Mesenchymal stem cell (in vitro differentiated cells and primary cell): Measurements from ENCODE around the gene UNC5C.

Source experiments
- DNase-seq: peaks from one replicate; pipeline ENCODE4 v3.0.0-alpha.2; 2013
- H2AFZ ChIP-seq: one replicate; pipeline ENCODE4 v1.6.1; 2013; ENCODE audit warnings: low read depth, mild to moderate bottlenecking, control low read depth, inconsistent platforms, low read length, moderate library complexity
- H2AK5ac ChIP-seq: 2 replicates; pipeline ENCODE4 v1.6.1; 2013; ENCODE audit warnings: low read length, moderate library complexity, mild to moderate bottlenecking, inconsistent platforms; ENCODE audit not compliant: severe bottlenecking
- H2BK120ac ChIP-seq: one replicate; pipeline ENCODE4 v1.6.1; 2013; ENCODE audit warnings: low read depth, mild to moderate bottlenecking, inconsistent platforms, low read length, moderate library complexity
- H2BK12ac ChIP-seq, 2 experiments: one replicate each; pipeline ENCODE4 v1.6.1; 2013; ENCODE audit warnings: inconsistent platforms in 2 of 2, low read length in 2 of 2, mild to moderate bottlenecking in 2 of 2, moderate library complexity in 2 of 2, control low read depth in 1 of 2
- H2BK15ac ChIP-seq: one replicate; pipeline ENCODE4 v1.6.1; 2013; ENCODE audit warnings: mild to moderate bottlenecking, low read depth, inconsistent platforms; ENCODE audit not compliant: poor library complexity, severe bottlenecking
- H2BK5ac ChIP-seq: 2 replicates; pipeline ENCODE4 v1.6.1; 2013; ENCODE audit warnings: low read depth, mild to moderate bottlenecking, low read length, control low read depth, inconsistent platforms; ENCODE audit not compliant: poor library complexity, severe bottlenecking
- H3K14ac ChIP-seq, 2 experiments: one replicate each; pipeline ENCODE4 v1.6.1; 2013; ENCODE audit warnings: inconsistent platforms in 2 of 2, low read length in 2 of 2, control low read depth in 1 of 2, mild to moderate bottlenecking in 1 of 2, moderate library complexity in 1 of 2
- H3K18ac ChIP-seq, 2 experiments: one replicate each; pipeline ENCODE4 v1.6.1; 2013; ENCODE audit warnings: inconsistent platforms in 2 of 2, low read length in 2 of 2, control low read depth in 1 of 2, low read depth in 1 of 2, mild to moderate bottlenecking in 1 of 2
- H3K23ac ChIP-seq, 2 experiments: one replicate each; pipeline ENCODE4 v1.6.1; 2013; ENCODE audit warnings: inconsistent platforms in 2 of 2, low read length in 2 of 2, mild to moderate bottlenecking in 2 of 2, moderate library complexity in 2 of 2, control low read depth in 1 of 2
- H3K27ac ChIP-seq: 2 replicates; pipeline ENCODE4 v1.5.1; 2013; ENCODE audit warnings: mild to moderate bottlenecking, moderate library complexity, low read length, control low read depth, inconsistent platforms; ENCODE audit not compliant: poor library complexity, severe bottlenecking
- H3K27me3 ChIP-seq, 2 experiments: 2 replicates each; pipeline versions ENCODE4 v1.6.1 to v1.7.0; 2013; ENCODE audit warnings: low read length in 2 of 2, mild to moderate bottlenecking in 2 of 2, moderate library complexity in 2 of 2, control low read depth in 1 of 2, inconsistent platforms in 1 of 2; ENCODE audit not compliant: control insufficient read depth in 1 of 2, insufficient read depth in 1 of 2
- H3K36me3 ChIP-seq, 2 experiments: 2 replicates each; pipeline versions ENCODE4 v1.6.1 to v1.7.0; 2013; ENCODE audit warnings: low read length in 2 of 2, control low read depth in 1 of 2, inconsistent platforms in 1 of 2, low read depth in 1 of 2, mild to moderate bottlenecking in 1 of 2; ENCODE audit not compliant: insufficient read depth in 2 of 2, control insufficient read depth in 1 of 2
- H3K4ac ChIP-seq, 2 experiments: one replicate each; pipeline ENCODE4 v1.6.1; 2013; ENCODE audit warnings: inconsistent platforms in 2 of 2, low read length in 2 of 2, mild to moderate bottlenecking in 2 of 2, moderate library complexity in 2 of 2, control low read depth in 1 of 2, low read depth in 1 of 2
- H3K4me1 ChIP-seq: 2 replicates; pipeline ENCODE4 v1.6.1; 2013; ENCODE audit warnings: low read depth, low read length, control low read depth; ENCODE audit not compliant: control insufficient read depth, insufficient read depth
- H3K4me2 ChIP-seq: 2 replicates; pipeline ENCODE4 v1.6.1; 2013; ENCODE audit warnings: low read length, mild to moderate bottlenecking, inconsistent platforms; ENCODE audit not compliant: poor library complexity, severe bottlenecking
- H3K4me3 ChIP-seq, 2 experiments: 2 replicates each; pipeline versions ENCODE4 v1.5.1 to v1.7.0; 2013; ENCODE audit warnings: low read length in 2 of 2, mild to moderate bottlenecking in 2 of 2, control low read depth in 1 of 2, low read depth in 1 of 2; ENCODE audit not compliant: insufficient read depth in 1 of 2
- H3K79me1 ChIP-seq: replicated peaks from 2 replicates; pipeline ENCODE4 v1.6.1; 2013; ENCODE audit warnings: mild to moderate bottlenecking, control low read depth, low read length, inconsistent platforms; ENCODE audit not compliant: poor library complexity, severe bottlenecking
- H3K9ac ChIP-seq: 2 replicates; pipeline ENCODE4 v1.7.0; 2013; ENCODE audit warnings: mild to moderate bottlenecking, low read length, moderate library complexity
- H3K9me3 ChIP-seq: 2 replicates; pipeline ENCODE4 v1.7.0; 2013; ENCODE audit warnings: mild to moderate bottlenecking, low read length; ENCODE audit not compliant: control insufficient read depth
- H4K8ac ChIP-seq: one replicate; pipeline ENCODE4 v1.6.1; 2013; ENCODE audit warnings: inconsistent platforms, mild to moderate bottlenecking, low read length, moderate library complexity
- H4K91ac ChIP-seq: one replicate; pipeline ENCODE4 v1.6.1; 2013; ENCODE audit warnings: mild to moderate bottlenecking, low read length, inconsistent platforms
- WGBS: methylation state at CpG from one replicate; pipeline ENCODE4 v1.1.7; 2013; ENCODE audit warnings: mixed read lengths; 5-methylcytosine and 5-hydroxymethylcytosine counted together

The UNC5C gene

GRCh38 chr4:95522682-95523530 lies 25.9 kb downstream of the UNC5C start:
- H2BK12ac ChIP-seq, result peak overlapping the region; percentile 11 to 15
- no peaks in the 10 kb centered on the region for H3K4me1 ChIP-seq
- peak overlapping the region in 1 of 2 experiments; percentile 87 for H3K23ac ChIP-seq
- H3K27ac ChIP-seq, result no peak overlapping the region
- H2BK120ac ChIP-seq, result no peak overlapping the region
- no peak overlapping the region for H3K9ac ChIP-seq
- H2BK5ac ChIP-seq, result no peak overlapping the region
- no peaks in the 10 kb centered on the region for H3K36me3 ChIP-seq
- no peaks in the 10 kb centered on the region for H3K9me3 ChIP-seq
- 92% methylated on average over 6 of the region's 6 CpGs for WGBS
- H4K91ac ChIP-seq, result no peak overlapping the region
- H2AK5ac ChIP-seq, result no peak overlapping the region
- no peak overlapping the region for H3K4me3 ChIP-seq
- H2AFZ ChIP-seq, result no peak overlapping the region
- H3K4ac ChIP-seq, result no peak overlapping the region
- DNase-seq, result no peak
- H3K27me3 ChIP-seq, result no peaks in the 10 kb centered on the region
- peak overlapping the region; percentile 37 for H4K8ac ChIP-seq
- no peak overlapping the region for H3K4me2 ChIP-seq
- no peak overlapping the region for H3K18ac ChIP-seq
- H3K79me1 ChIP-seq, result no peaks in the 10 kb centered on the region
- H2BK15ac ChIP-seq, result no peak overlapping the region
- H3K14ac ChIP-seq, result peak overlapping the region in 1 of 2 experiments; percentile 55

GRCh38 chr4:95517576-95518345 lies 31.0 kb downstream of the UNC5C start:
- WGBS, result 64% methylated on average over 2 of the region's 7 CpGs
- Histone ChIP-seq H2BK120ac (no peak overlapping the region), H2BK12ac (no peak overlapping the region), H3K23ac (no peak overlapping the region), H3K14ac (no peak overlapping the region), H3K9me3 (no peaks in the 10 kb centered on the region), H3K9ac (no peak overlapping the region), H3K4ac (no peak overlapping the region), H3K27ac (no peak overlapping the region), H3K27me3 (no peaks in the 10 kb centered on the region), H3K4me3 (no peak overlapping the region), H2BK5ac (no peak overlapping the region), H3K4me2 (no peak overlapping the region), H2AFZ (no peak overlapping the region), H4K91ac (no peak overlapping the region), H3K79me1 (no peaks in the 10 kb centered on the region), H3K4me1 (no peaks in the 10 kb centered on the region), H2BK15ac (no peak overlapping the region), H3K36me3 (no peaks in the 10 kb centered on the region), H3K18ac (no peak overlapping the region), H4K8ac (no peak overlapping the region), H2AK5ac (no peak overlapping the region)
- DNase-seq, result no peak

- H4K8ac ChIP-seq, result peak overlapping the region; percentile 36
- H2BK12ac ChIP-seq, result peak overlapping the region in 1 of 2 experiments; percentile 18
- H3K4ac ChIP-seq, result no peak overlapping the region
- H3K18ac ChIP-seq, result peak overlapping the region in 1 of 2 experiments; percentile 66
- no peak overlapping the region for H3K27ac ChIP-seq
- no peak overlapping the region for H4K91ac ChIP-seq
- no peak overlapping the region for H2AFZ ChIP-seq
- 35% methylated on average over 10 of the region's 10 CpGs for WGBS
- no peaks in the 10 kb centered on the region for H3K4me1 ChIP-seq
- H2BK5ac ChIP-seq, result no peak overlapping the region
- no peaks in the 10 kb centered on the region for H3K36me3 ChIP-seq
- H2BK120ac ChIP-seq, result no peak overlapping the region
- H2AK5ac ChIP-seq, result no peak overlapping the region
- H3K14ac ChIP-seq, result no peak overlapping the region
- no peak overlapping the region for H3K23ac ChIP-seq
- H3K9ac ChIP-seq, result no peak overlapping the region
- H2BK15ac ChIP-seq, result no peak overlapping the region
- no peaks in the 10 kb centered on the region for H3K27me3 ChIP-seq
- H3K79me1 ChIP-seq, result no peaks in the 10 kb centered on the region
- H3K9me3 ChIP-seq, result no peaks in the 10 kb centered on the region
- DNase-seq, result peak; percentile 86
- no peak overlapping the region for H3K4me3 ChIP-seq
- no peak overlapping the region for H3K4me2 ChIP-seq
Measured at GRCh38 chr4:95516528-95517017, 32.2 kb downstream of the UNC5C start.

GRCh38 chr4:95515589-95515988 lies 33.2 kb downstream of the UNC5C start:
- H3K4ac ChIP-seq, result no peak overlapping the region
- H2AFZ ChIP-seq, result no peak overlapping the region
- no peaks in the 10 kb centered on the region for H3K9me3 ChIP-seq
- H3K14ac ChIP-seq, result no peak overlapping the region
- no peak overlapping the region for H2AK5ac ChIP-seq
- H3K23ac ChIP-seq, result no peak overlapping the region
- no peaks in the 10 kb centered on the region for H3K36me3 ChIP-seq
- no CpG with 5 or more reads among the region's 1 CpG for WGBS
- H2BK15ac ChIP-seq, result no peak overlapping the region
- no peak overlapping the region for H2BK5ac ChIP-seq
- H3K27ac ChIP-seq, result no peak overlapping the region
- no peak overlapping the region for H4K8ac ChIP-seq
- H3K9ac ChIP-seq, result no peak overlapping the region
- no peaks in the 10 kb centered on the region for H3K27me3 ChIP-seq
- no peak overlapping the region for H3K4me2 ChIP-seq
- no peak overlapping the region for H2BK12ac ChIP-seq
- H4K91ac ChIP-seq, result no peak overlapping the region
- DNase-seq, result no peak
- no peak overlapping the region for H2BK120ac ChIP-seq
- H3K4me3 ChIP-seq, result no peak overlapping the region
- H3K79me1 ChIP-seq, result no peaks in the 10 kb centered on the region
- no peak overlapping the region for H3K18ac ChIP-seq
- no peaks in the 10 kb centered on the region for H3K4me1 ChIP-seq
